Measurements from ENCODE around the gene SLC13A2.

GRCh38 chr17:28521311-28522085, 48.1 kb downstream of the SLC13A2 start:
- no peak for TF ChIP-seq POLR2A (IDR thresholded peaks at IDR 0.05)
- no peak for TF ChIP-seq CTCF (IDR thresholded peaks at IDR 0.05)

All from body of pancreas (tissue), 4 donors.